Measurements from ENCODE around the gene SYTL5.

Gene SYTL5

GRCh38 chrX:38138900-38139299 lies 132.5 kb downstream of the SYTL5 start:
- H3K4me1 ChIP-seq (ENCODE audit: insufficient read depth, low read length, poor library complexity, severe bottlenecking) = no peaks in the 10 kb centered on the region
- H4K20me1 ChIP-seq (ENCODE audit: insufficient read depth, low read length, poor library complexity, severe bottlenecking) = no peaks in the 10 kb centered on the region
- no peaks in the 10 kb centered on the region for H3K36me3 ChIP-seq (ENCODE audit: insufficient read depth, low read length)
- H2AFZ ChIP-seq (ENCODE audit: low read length) = no peak overlapping the region
- no peaks in the 10 kb centered on the region for H3K9me3 ChIP-seq (ENCODE audit: insufficient read depth, low read depth, low read length)
- no peak overlapping the region for H3K4me3 ChIP-seq (ENCODE audit: low read length, poor library complexity, severe bottlenecking)
- TF ChIP-seq CTCF (conservative IDR thresholded peaks at IDR 0.05; ENCODE audit: low read length) = no peak
- TF ChIP-seq EZH2phosphoT487 (IDR thresholded peaks at IDR 0.05; ENCODE audit: borderline replicate concordance) = no peak
- no peaks in the 10 kb centered on the region for H3K79me2 ChIP-seq (ENCODE audit: insufficient read depth, low read length)
- H3K9me2 ChIP-seq (replicated peaks; ENCODE audit: low read depth, low read length) = no peaks in the 10 kb centered on the region
- no peaks in the 10 kb centered on the region for H3F3A ChIP-seq (ENCODE audit: low read depth)
- no peak overlapping the region for H3K9ac ChIP-seq (ENCODE audit: low read depth, low read length, poor library complexity, severe bottlenecking)
- H3K4me2 ChIP-seq (ENCODE audit: low read depth, low read length, poor library complexity, severe bottlenecking) = no peak overlapping the region
- no peaks in the 10 kb centered on the region for H3K27me3 ChIP-seq (ENCODE audit: insufficient read depth, low read length, poor library complexity, severe bottlenecking)

GRCh38 chrX:38142610-38143009 lies 136.3 kb downstream of the SYTL5 start:
- H3K4me3 ChIP-seq (ENCODE audit: low read length, poor library complexity, severe bottlenecking) = no peak overlapping the region
- TF ChIP-seq CTCF (conservative IDR thresholded peaks at IDR 0.05; ENCODE audit: low read length) = no peak
- TF ChIP-seq EZH2phosphoT487 (IDR thresholded peaks at IDR 0.05; ENCODE audit: borderline replicate concordance) = no peak

GRCh38 chrX:38149016-38149415 lies 142.7 kb downstream of the SYTL5 start:
- H3K36me3 ChIP-seq (ENCODE audit: insufficient read depth, low read length) = no peaks in the 10 kb centered on the region
- H4K20me1 ChIP-seq (ENCODE audit: insufficient read depth, low read length, poor library complexity, severe bottlenecking) = no peaks in the 10 kb centered on the region
- H3K4me1 ChIP-seq (ENCODE audit: insufficient read depth, low read length, poor library complexity, severe bottlenecking) = no peaks in the 10 kb centered on the region
- no peaks in the 10 kb centered on the region for H3F3A ChIP-seq (ENCODE audit: low read depth)
- H3K27me3 ChIP-seq (ENCODE audit: insufficient read depth, low read length, poor library complexity, severe bottlenecking) = no peaks in the 10 kb centered on the region
- H3K9ac ChIP-seq (ENCODE audit: low read depth, low read length, poor library complexity, severe bottlenecking) = no peak overlapping the region
- H3K4me2 ChIP-seq (ENCODE audit: low read depth, low read length, poor library complexity, severe bottlenecking) = no peak overlapping the region
- no peaks in the 10 kb centered on the region for H3K79me2 ChIP-seq (ENCODE audit: insufficient read depth, low read length)
- no peaks in the 10 kb centered on the region for H3K9me3 ChIP-seq (ENCODE audit: insufficient read depth, low read depth, low read length)
- H3K9me2 ChIP-seq (replicated peaks; ENCODE audit: low read depth, low read length) = no peaks in the 10 kb centered on the region
- no peak overlapping the region for H2AFZ ChIP-seq (ENCODE audit: low read length)
- no peak overlapping the region for H3K4me3 ChIP-seq (ENCODE audit: low read length, poor library complexity, severe bottlenecking)
- no peak for TF ChIP-seq CTCF (conservative IDR thresholded peaks at IDR 0.05; ENCODE audit: low read length)
- no peak for TF ChIP-seq EZH2phosphoT487 (IDR thresholded peaks at IDR 0.05; ENCODE audit: borderline replicate concordance)

More at GRCh38 chrX:38142610-38143009, 136.3 kb downstream of the SYTL5 start:
- Histone ChIP-seq H3K9me3 (ENCODE audit: insufficient read depth, low read depth, low read length) (no peaks in the 10 kb centered on the region), H4K20me1 (ENCODE audit: insufficient read depth, low read length, poor library complexity, severe bottlenecking) (no peaks in the 10 kb centered on the region), H3K9ac (ENCODE audit: low read depth, low read length, poor library complexity, severe bottlenecking) (no peak overlapping the region), H3K4me2 (ENCODE audit: low read depth, low read length, poor library complexity, severe bottlenecking) (no peak overlapping the region), H2AFZ (ENCODE audit: low read length) (no peak overlapping the region), H3K36me3 (ENCODE audit: insufficient read depth, low read length) (no peaks in the 10 kb centered on the region), H3F3A (ENCODE audit: low read depth) (no peaks in the 10 kb centered on the region), H3K27me3 (ENCODE audit: insufficient read depth, low read length, poor library complexity, severe bottlenecking) (no peaks in the 10 kb centered on the region), H3K79me2 (ENCODE audit: insufficient read depth, low read length) (no peaks in the 10 kb centered on the region), H3K9me2 (replicated peaks; ENCODE audit: low read depth, low read length) (no peaks in the 10 kb centered on the region), H3K4me1 (ENCODE audit: insufficient read depth, low read length, poor library complexity, severe bottlenecking) (no peaks in the 10 kb centered on the region)

Data from Loucy (cell line).